WTC11 (cell line): ENCODE measurements around the gene UPF2.

Source experiments
- USF1 ChIP-seq: sonication (generic); formaldehyde crosslinking; IDR thresholded peaks from 2 replicates; pipeline ENCODE4 v1.8.0; 2022; ENCODE audit warnings: mild to moderate bottlenecking, missing genetic modification reagents
- TF ChIP-seq, protein P1 (sequence below): fragments of 200-600 bp; IDR thresholded peaks from 2 replicates; pipeline ENCODE4 v1.8.0; 2022; ENCODE audit warnings: antibody characterized with exemption
- TF ChIP-seq, protein P2 (sequence below): sonication (generic); formaldehyde crosslinking; IDR thresholded peaks from 2 replicates; pipeline ENCODE4 v1.8.1; 2023; ENCODE audit warnings: mild to moderate bottlenecking, missing genetic modification reagents, borderline replicate concordance

DNA sequence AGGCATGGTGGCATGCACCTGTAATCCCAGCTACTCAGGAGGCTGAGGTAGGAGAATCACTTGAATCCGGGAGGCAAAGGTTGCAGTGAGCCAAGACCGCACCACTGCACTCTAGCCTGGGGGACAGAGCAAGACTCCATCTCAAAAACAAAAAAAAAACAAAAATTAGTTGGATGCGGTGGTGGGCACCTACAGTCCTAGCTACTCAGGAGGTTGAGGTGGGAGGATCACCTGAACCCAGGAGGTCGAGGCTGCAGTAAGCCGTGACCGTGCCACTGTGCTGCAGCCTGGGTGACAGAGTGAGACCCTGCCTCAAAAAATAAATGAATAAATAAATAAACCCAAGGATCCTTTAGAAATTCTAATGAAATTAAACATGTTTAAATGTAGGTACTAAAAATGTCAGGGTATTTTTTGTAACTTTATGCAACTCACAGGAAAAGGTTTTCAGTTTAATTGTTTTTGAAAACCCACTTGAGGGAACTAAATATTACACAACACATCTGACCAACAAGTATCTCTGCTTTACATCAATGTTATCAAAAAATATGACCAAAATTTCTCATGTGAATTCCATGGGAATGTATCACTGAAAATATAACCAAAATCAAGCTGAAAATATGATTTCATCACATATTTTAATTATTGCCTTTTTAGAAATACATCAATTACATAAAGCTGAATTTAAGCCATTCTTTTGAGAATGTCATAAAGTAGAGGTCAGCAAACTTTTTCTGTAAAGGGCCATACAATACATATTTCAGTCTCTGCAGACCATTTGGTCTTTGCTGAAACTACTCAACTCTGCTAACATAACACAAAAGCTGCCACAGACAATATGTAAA, 23.9 kb downstream of the UPF2 start:
- TF ChIP-seq, protein P1, sequence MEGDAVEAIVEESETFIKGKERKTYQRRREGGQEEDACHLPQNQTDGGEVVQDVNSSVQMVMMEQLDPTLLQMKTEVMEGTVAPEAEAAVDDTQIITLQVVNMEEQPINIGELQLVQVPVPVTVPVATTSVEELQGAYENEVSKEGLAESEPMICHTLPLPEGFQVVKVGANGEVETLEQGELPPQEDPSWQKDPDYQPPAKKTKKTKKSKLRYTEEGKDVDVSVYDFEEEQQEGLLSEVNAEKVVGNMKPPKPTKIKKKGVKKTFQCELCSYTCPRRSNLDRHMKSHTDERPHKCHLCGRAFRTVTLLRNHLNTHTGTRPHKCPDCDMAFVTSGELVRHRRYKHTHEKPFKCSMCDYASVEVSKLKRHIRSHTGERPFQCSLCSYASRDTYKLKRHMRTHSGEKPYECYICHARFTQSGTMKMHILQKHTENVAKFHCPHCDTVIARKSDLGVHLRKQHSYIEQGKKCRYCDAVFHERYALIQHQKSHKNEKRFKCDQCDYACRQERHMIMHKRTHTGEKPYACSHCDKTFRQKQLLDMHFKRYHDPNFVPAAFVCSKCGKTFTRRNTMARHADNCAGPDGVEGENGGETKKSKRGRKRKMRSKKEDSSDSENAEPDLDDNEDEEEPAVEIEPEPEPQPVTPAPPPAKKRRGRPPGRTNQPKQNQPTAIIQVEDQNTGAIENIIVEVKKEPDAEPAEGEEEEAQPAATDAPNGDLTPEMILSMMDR, result no peak
- TF ChIP-seq USF1 (CRISPR knock-in tag), result no peak
- TF ChIP-seq, protein P2, sequence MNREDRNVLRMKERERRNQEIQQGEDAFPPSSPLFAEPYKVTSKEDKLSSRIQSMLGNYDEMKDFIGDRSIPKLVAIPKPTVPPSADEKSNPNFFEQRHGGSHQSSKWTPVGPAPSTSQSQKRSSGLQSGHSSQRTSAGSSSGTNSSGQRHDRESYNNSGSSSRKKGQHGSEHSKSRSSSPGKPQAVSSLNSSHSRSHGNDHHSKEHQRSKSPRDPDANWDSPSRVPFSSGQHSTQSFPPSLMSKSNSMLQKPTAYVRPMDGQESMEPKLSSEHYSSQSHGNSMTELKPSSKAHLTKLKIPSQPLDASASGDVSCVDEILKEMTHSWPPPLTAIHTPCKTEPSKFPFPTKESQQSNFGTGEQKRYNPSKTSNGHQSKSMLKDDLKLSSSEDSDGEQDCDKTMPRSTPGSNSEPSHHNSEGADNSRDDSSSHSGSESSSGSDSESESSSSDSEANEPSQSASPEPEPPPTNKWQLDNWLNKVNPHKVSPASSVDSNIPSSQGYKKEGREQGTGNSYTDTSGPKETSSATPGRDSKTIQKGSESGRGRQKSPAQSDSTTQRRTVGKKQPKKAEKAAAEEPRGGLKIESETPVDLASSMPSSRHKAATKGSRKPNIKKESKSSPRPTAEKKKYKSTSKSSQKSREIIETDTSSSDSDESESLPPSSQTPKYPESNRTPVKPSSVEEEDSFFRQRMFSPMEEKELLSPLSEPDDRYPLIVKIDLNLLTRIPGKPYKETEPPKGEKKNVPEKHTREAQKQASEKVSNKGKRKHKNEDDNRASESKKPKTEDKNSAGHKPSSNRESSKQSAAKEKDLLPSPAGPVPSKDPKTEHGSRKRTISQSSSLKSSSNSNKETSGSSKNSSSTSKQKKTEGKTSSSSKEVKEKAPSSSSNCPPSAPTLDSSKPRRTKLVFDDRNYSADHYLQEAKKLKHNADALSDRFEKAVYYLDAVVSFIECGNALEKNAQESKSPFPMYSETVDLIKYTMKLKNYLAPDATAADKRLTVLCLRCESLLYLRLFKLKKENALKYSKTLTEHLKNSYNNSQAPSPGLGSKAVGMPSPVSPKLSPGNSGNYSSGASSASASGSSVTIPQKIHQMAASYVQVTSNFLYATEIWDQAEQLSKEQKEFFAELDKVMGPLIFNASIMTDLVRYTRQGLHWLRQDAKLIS (CRISPR knock-in tag), result no peak
